Measurements from ENCODE around the gene ETV6.

Gene ETV6

DNA sequence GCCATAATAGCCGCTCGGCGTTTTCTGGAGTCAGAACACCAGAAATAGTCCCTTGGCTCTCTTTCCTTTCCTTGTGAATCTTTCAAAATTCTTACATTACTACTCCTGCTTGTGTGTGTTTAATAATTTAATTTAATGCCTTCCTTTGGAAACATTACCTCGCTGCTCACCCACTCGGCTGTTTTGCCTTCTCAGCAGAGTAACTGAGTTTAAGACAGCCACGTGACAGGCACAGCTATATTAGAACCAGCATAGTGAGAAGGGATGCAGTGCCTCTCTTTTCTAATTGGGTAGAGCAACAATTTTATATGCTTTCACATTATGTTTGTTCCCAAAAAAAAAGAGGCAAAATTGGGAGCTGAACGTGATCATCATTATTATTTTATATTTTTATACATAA lies 107.6 kb downstream of the ETV6 start:
- Histone ChIP-seq H3K4me1 (ENCODE audit: control insufficient read depth, insufficient read depth, low read length, poor library complexity, severe bottlenecking) (peaks cover 43% of the 10 kb centered on the region), H3K9me3 (ENCODE audit: control insufficient read depth, low read length) (no peaks in the 10 kb centered on the region), H3K4me3 (ENCODE audit: extremely low read depth, insufficient read depth, low read length, poor library complexity, severe bottlenecking) (no peak overlapping the region), H3K27ac (ENCODE audit: low read depth, low read length, severe bottlenecking) (no peak overlapping the region), H3K36me3 (ENCODE audit: control insufficient read depth, insufficient read depth, low read length) (peaks cover 59% of the 10 kb centered on the region)
- WGBS, 2 experiments (ENCODE audit: insufficient coverage in 2 of 2): no CpG with 5 or more reads among the region's 7 CpGs

DNA sequence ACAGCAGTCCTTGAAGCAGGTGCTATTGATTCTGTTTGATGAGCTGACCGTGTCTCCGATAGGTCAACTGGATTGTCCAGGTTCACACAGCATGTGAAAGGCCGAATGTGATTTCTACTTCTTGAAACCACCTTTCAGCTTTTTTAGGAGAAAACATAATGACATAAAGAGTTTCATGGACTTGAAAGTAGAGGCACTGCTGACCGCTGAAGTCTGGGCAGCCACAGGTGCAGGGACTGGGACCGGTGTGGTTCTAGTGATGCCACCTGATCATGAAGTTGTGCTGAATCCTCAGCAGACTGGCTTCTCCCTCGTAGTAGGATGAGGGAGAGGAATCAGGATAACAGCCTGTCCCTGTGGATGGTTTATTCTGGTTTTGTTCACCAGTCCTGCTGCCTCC lies 108.1 kb downstream of the ETV6 start:
- Histone ChIP-seq H3K4me1 (ENCODE audit: control insufficient read depth, insufficient read depth, low read length, poor library complexity, severe bottlenecking) (peaks cover 43% of the 10 kb centered on the region), H3K4me3 (ENCODE audit: extremely low read depth, insufficient read depth, low read length, poor library complexity, severe bottlenecking) (no peak overlapping the region), H3K36me3 (ENCODE audit: control insufficient read depth, insufficient read depth, low read length) (peaks cover 57% of the 10 kb centered on the region), H3K9me3 (ENCODE audit: control insufficient read depth, low read length) (no peaks in the 10 kb centered on the region), H3K27ac (ENCODE audit: low read depth, low read length, severe bottlenecking) (no peak overlapping the region)
- WGBS, 2 experiments (ENCODE audit: insufficient coverage in 2 of 2): 95 to 98% methylated on average over 5 to 6 of the region's 6 CpGs

DNA sequence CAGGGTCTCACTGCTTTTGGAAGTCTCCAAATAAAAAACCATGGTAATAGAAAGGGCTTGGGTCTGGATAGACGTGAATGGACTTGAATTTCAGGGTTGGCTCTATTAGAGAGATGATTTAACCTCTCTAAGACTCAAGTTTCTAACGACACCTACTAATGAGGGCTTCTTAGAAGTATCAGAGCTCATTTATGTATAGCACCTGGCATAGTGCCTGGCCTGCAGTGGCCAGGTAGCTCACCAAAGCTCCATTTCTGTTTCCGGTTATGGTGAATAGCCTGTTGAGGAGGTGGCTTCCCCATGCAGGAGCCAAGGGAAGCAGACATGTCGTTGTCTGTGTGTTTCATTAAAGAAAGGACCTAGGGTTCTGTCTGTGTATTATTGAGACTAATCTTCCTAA lies 108.6 kb downstream of the ETV6 start:
- 90 to 100% methylated on average over 3 of the region's 4 CpGs for WGBS, 2 experiments (ENCODE audit: insufficient coverage in 2 of 2)
- Histone ChIP-seq H3K27ac (ENCODE audit: low read depth, low read length, severe bottlenecking) (peak overlapping the region; percentile 74), H3K36me3 (ENCODE audit: control insufficient read depth, insufficient read depth, low read length) (peaks cover 56% of the 10 kb centered on the region), H3K4me3 (ENCODE audit: extremely low read depth, insufficient read depth, low read length, poor library complexity, severe bottlenecking) (no peak overlapping the region), H3K9me3 (ENCODE audit: control insufficient read depth, low read length) (no peaks in the 10 kb centered on the region), H3K4me1 (ENCODE audit: control insufficient read depth, insufficient read depth, low read length, poor library complexity, severe bottlenecking) (peaks cover 44% of the 10 kb centered on the region)

DNA sequence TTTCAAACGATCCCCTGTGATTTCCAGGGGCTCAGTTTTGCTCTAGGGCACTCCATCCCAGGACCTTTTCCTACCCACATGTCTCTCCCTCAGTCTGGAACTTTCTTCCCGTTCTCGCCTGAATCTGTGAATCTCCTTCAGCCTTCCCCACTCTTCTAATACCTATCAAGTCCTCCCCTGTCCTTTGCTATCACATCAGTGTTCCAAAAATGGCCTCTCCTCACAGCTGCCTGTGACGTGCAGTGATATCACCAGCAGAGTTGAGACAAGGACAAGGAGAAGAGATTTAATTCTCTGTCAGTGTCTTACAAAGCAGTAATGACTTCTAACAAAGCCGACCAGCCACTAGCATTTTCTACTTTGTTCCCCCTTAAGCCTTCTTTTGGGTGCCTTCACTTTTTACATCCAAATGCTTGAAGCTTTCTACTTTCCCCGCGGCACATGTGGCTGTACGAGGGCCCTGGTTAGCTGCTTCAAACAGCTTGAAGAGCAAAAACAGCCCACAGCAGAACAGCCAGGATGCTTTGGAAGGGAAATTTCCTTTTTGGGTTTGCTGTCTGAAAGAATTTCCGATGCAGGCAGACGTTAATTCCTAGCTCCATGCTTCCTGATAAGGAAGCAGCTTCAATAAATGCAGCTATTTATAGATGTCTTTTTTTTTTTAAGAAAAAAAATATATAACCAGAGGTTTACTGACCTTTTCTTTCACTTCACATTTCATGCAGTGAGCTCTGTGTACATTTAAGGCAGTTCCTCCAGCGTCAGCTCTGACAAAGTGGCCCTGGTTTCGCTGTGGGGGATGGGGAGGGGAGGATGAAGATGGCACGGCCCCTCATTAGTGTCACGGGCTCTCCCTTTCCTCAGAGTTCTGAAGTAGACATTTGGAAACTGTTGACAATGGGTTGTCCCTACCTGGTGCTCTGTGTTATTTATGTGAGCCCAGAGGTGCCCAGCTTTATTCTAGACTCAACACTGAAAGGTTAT lies 109.3 kb downstream of the ETV6 start:
- peaks cover 49% of the 10 kb centered on the region for H3K36me3 ChIP-seq (ENCODE audit: control insufficient read depth, insufficient read depth, low read length)
- H3K4me3 ChIP-seq (ENCODE audit: extremely low read depth, insufficient read depth, low read length, poor library complexity, severe bottlenecking): no peak overlapping the region
- 77 to 86% methylated on average over 7 to 8 of the region's 14 CpGs for WGBS, 2 experiments (ENCODE audit: insufficient coverage in 2 of 2)
- no peaks in the 10 kb centered on the region for H3K9me3 ChIP-seq (ENCODE audit: control insufficient read depth, low read length)
- peak overlapping the region; percentile 74 for H3K27ac ChIP-seq (ENCODE audit: low read depth, low read length, severe bottlenecking)
- peaks cover 49% of the 10 kb centered on the region for H3K4me1 ChIP-seq (ENCODE audit: control insufficient read depth, insufficient read depth, low read length, poor library complexity, severe bottlenecking)

DNA sequence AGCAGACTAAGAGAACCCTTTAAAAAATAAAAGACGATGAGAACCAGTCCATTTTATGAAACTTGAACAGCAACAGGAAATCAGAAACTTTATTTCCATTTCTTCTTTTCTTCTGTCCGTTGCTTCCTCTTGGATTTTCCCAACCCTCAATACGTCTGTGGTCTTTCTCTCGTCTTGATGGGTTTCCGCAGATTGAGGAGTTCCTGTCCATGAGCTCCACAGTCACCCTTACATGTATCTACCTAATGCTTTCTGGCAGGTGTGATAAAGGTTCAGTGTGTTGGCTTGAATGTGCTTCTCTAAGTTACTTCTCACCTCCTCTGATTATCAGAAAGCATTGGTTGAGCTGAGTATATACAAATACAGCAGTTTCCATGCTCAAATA lies 110.0 kb downstream of the ETV6 start:
- peaks cover 42% of the 10 kb centered on the region for H3K36me3 ChIP-seq (ENCODE audit: control insufficient read depth, insufficient read depth, low read length)
- no peaks in the 10 kb centered on the region for H3K9me3 ChIP-seq (ENCODE audit: control insufficient read depth, low read length)
- H3K4me3 ChIP-seq (ENCODE audit: extremely low read depth, insufficient read depth, low read length, poor library complexity, severe bottlenecking): no peak overlapping the region
- 89 to 94% methylated on average over 2 to 5 of the region's 5 CpGs for WGBS, 2 experiments (ENCODE audit: insufficient coverage in 2 of 2)
- H3K27ac ChIP-seq (ENCODE audit: low read depth, low read length, severe bottlenecking): no peak overlapping the region
- H3K4me1 ChIP-seq (ENCODE audit: control insufficient read depth, insufficient read depth, low read length, poor library complexity, severe bottlenecking): peaks cover 42% of the 10 kb centered on the region

DNA sequence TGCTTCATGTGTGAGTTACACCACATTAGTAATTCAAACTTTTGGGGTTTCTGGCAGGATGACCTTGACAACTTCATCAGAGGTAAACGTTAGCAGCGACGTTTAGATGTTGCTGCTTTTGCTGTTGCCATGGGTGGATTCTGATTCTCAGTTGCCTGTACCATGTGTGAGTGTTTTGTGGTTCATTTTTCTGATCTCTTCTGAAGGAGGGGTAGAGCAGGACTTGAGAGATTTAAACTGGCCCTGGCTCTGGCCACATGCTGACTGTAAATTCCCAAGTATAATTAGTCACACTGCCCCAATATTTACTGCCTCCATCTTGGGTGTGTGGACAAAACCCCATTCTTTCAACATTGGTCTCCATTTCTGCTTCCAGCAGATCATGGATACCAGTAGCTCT lies 110.4 kb downstream of the ETV6 start:
- WGBS, 2 experiments (ENCODE audit: insufficient coverage in 2 of 2): 100% methylated on average over 1 of the region's 3 CpGs; no CpG with 5 or more reads in 1 of the 2 experiments
- Histone ChIP-seq H3K27ac (ENCODE audit: low read depth, low read length, severe bottlenecking) (no peak overlapping the region), H3K9me3 (ENCODE audit: control insufficient read depth, low read length) (no peaks in the 10 kb centered on the region), H3K36me3 (ENCODE audit: control insufficient read depth, insufficient read depth, low read length) (peaks cover 39% of the 10 kb centered on the region), H3K4me1 (ENCODE audit: control insufficient read depth, insufficient read depth, low read length, poor library complexity, severe bottlenecking) (peaks cover 40% of the 10 kb centered on the region), H3K4me3 (ENCODE audit: extremely low read depth, insufficient read depth, low read length, poor library complexity, severe bottlenecking) (no peak overlapping the region)

DNA sequence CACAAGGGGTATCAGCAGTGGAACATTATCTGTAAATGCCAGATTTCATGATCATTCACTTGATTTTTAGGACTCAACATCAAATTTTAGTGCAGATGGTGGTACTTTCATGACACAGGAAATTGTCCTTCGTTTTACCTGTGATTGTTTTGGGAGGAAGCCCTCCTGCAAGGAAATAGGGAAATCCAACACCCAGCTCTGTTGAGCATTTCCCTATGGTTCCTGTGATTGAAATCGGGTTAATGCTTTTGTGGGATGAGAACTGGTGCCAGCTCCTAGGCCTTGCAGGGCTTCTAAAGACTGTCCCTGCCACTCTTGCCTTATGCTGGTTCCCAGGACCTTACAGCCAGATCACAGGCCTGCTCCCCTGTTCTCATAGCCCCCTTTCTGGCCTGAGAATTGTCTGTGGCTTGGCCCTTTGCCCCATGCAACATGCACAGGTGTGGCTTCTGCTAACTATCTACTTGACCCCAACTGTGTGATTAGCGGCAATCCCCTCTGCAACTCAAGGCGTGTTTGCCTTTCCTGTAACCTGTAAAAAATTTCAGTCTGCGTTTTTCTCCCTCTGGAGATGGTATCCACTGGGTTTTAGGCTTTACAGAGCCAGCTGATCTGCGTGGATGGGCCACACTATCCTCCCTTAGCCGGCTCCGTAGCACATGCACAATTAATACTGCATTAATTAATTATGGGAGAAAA lies 112.5 kb downstream of the ETV6 start:
- WGBS, 2 experiments (ENCODE audit: insufficient coverage in 2 of 2): 91 to 93% methylated on average over 4 to 5 of the region's 8 CpGs
- H3K4me1 ChIP-seq (ENCODE audit: control insufficient read depth, insufficient read depth, low read length, poor library complexity, severe bottlenecking): peaks cover 46% of the 10 kb centered on the region
- no peak overlapping the region for H3K4me3 ChIP-seq (ENCODE audit: extremely low read depth, insufficient read depth, low read length, poor library complexity, severe bottlenecking)

DNA sequence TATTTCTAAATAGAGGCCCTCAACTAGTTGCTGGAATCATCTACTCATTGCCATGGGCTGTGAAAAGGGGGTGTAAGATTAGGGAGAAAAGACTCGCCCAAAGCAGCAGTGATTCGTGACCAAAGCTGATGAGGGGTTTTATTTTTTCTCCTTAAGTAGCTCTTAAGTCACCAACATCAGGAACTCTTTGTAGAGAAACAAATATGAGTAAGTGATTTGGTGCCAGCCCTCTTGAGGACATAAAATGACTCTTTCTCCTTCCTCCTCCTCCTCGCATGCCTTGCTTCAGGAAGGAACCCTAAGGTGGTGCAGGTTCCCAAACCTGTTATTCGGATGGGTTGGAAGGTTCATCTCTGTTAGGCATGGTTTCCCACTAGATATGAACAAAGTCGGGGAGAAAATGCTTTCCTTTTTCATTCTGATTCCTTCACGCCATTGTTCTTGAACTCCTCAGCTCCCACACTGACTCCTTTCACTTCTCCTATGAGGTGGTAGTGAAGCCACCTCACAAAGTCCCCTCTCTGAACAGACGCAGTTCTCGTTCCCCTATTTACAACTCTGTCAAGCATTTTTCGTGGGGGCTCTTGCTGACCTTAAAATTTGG lies 113.4 kb downstream of the ETV6 start:
- Histone ChIP-seq H3K27ac (ENCODE audit: low read depth, low read length, severe bottlenecking) (no peak overlapping the region), H3K9me3 (ENCODE audit: control insufficient read depth, low read length) (no peaks in the 10 kb centered on the region), H3K4me3 (ENCODE audit: extremely low read depth, insufficient read depth, low read length, poor library complexity, severe bottlenecking) (no peak overlapping the region), H3K36me3 (ENCODE audit: control insufficient read depth, insufficient read depth, low read length) (peaks cover 22% of the 10 kb centered on the region), H3K4me1 (ENCODE audit: control insufficient read depth, insufficient read depth, low read length, poor library complexity, severe bottlenecking) (peaks cover 46% of the 10 kb centered on the region)
- 90% methylated on average over 3 of the region's 9 CpGs; no CpG with 5 or more reads in 1 of the 2 experiments for WGBS, 2 experiments (ENCODE audit: insufficient coverage in 2 of 2)

More for the DNA sequence above, 112.5 kb downstream of the ETV6 start:
- H3K27ac ChIP-seq (ENCODE audit: low read depth, low read length, severe bottlenecking): no peak overlapping the region
- H3K9me3 ChIP-seq (ENCODE audit: control insufficient read depth, low read length): no peaks in the 10 kb centered on the region
- H3K36me3 ChIP-seq (ENCODE audit: control insufficient read depth, insufficient read depth, low read length): peaks cover 29% of the 10 kb centered on the region

DNA sequence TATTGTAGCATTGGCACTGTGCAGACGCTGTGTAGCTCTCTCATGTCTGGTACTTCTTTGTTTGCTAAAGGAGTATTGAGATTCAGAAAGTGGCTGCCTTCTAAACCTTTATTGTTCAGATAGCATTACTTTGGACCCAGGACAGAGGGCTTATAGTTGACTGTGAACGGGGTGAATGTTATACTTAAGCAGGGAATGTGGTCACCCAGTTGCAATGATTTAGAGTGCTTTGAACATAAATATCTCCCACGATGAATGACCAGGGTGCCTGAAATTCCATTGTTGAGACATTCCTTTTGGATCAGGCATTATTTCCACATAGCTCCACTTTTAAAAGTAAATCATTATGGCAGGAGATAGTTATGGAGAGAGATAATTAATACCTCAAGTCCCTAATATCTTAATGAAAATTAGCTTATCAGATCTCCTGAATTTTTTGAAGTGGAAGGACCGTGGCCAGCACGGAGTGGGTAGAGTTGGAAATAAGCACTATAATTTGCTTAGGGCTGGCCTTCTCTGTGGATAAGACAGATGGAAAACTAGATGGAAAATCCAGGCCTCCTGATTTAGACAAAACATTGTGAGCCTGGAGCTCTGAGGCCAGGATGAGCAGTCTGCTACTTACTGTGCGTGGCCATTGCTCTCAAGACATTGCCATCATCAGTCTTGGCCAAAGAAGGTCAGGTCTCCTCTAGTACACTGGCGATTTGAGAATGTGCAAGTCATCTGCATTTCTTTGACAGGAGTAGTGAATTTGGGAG lies 114.5 kb downstream of the ETV6 start:
- WGBS, 2 experiments (ENCODE audit: insufficient coverage in 2 of 2): 100% methylated on average over 5 of the region's 7 CpGs
- H3K36me3 ChIP-seq (ENCODE audit: control insufficient read depth, insufficient read depth, low read length): peaks cover 19% of the 10 kb centered on the region
- H3K4me3 ChIP-seq (ENCODE audit: extremely low read depth, insufficient read depth, low read length, poor library complexity, severe bottlenecking): no peak overlapping the region
- H3K27ac ChIP-seq (ENCODE audit: low read depth, low read length, severe bottlenecking): peak overlapping the region; percentile 42
- H3K9me3 ChIP-seq (ENCODE audit: control insufficient read depth, low read length): no peaks in the 10 kb centered on the region
- H3K4me1 ChIP-seq (ENCODE audit: control insufficient read depth, insufficient read depth, low read length, poor library complexity, severe bottlenecking): peaks cover 36% of the 10 kb centered on the region

DNA sequence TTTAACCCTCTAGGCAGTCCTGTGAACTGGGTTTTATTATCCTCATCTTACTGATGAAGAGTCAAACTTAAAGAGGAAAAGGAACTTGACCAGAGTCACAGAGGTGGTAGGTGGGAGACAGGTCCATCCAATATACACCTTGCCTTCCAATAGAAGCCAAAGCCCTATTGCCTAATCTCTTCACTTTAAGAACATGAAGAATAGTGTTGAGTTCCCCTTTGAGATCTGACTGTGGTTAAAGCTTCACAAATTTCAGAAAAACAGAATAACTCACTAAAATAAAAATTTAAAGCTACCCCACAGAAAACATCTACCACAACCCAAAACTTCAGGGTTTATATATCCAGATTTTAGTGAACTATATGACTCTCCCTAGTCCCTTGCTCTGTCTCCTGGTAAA lies 115.4 kb downstream of the ETV6 start:
- no peak overlapping the region for H3K27ac ChIP-seq (ENCODE audit: low read depth, low read length, severe bottlenecking)
- peaks cover 30% of the 10 kb centered on the region for H3K4me1 ChIP-seq (ENCODE audit: control insufficient read depth, insufficient read depth, low read length, poor library complexity, severe bottlenecking)
- no peak overlapping the region for H3K4me3 ChIP-seq (ENCODE audit: extremely low read depth, insufficient read depth, low read length, poor library complexity, severe bottlenecking)
- no peaks in the 10 kb centered on the region for H3K9me3 ChIP-seq (ENCODE audit: control insufficient read depth, low read length)
- H3K36me3 ChIP-seq (ENCODE audit: control insufficient read depth, insufficient read depth, low read length): peaks cover 17% of the 10 kb centered on the region

All from mesodermal cell (in vitro differentiated cells).